Lower lobe of right lung (tissue), 2 donors: ENCODE data around the gene WDR7. TPM values are rescaled to one million over a fixed set of nuclear protein-coding genes. Genes with fewer than 3 reads are reported as not detected.
A peak's percentile ranks its signal among the peaks of the same experiment; 100 is the strongest.

ENCODE experiments used
- ATAC-seq, 2 donors: fragments of 200-7000 bp; cut with Tn5 transposase; one replicate each; pipeline ENCODE4 v1.9.1; 2020 to 2022; ENCODE audit warnings: mild to moderate bottlenecking in 2 of 2, moderate library complexity in 2 of 2
- DNase-seq: peaks from one replicate; pipeline ENCODE4 v3.0.0-alpha.2; 2020
- H3K27ac ChIP-seq: fragments of 200-600 bp; one replicate; pipeline ENCODE4 v1.8.0; 2022
- H3K27me3 ChIP-seq: fragments of 200-600 bp; one replicate; pipeline ENCODE4 v1.8.0; 2022; ENCODE audit warnings: low read depth
- H3K36me3 ChIP-seq: fragments of 200-600 bp; one replicate; pipeline ENCODE4 v1.8.0; 2022; ENCODE audit warnings: mild to moderate bottlenecking
- H3K4me1 ChIP-seq: fragments of 200-600 bp; one replicate; pipeline ENCODE4 v1.8.0; 2022
- H3K4me3 ChIP-seq: fragments of 200-600 bp; one replicate; pipeline ENCODE4 v1.8.0; 2022; ENCODE audit warnings: mild to moderate bottlenecking
- H3K9me3 ChIP-seq: fragments of 200-600 bp; one replicate; pipeline ENCODE4 v1.8.0; 2022
- CTCF ChIP-seq: fragments of 200-600 bp; IDR thresholded peaks from one replicate; pipeline ENCODE4 v1.8.0; 2022; ENCODE audit warnings: antibody characterized with exemption, mild to moderate bottlenecking
- intact Hi-C: fragments of 100-400 bp; cut with DNase I; formaldehyde crosslinking; loops from one replicate; pipeline ENCODE4 v1.11.0; 2022
- total RNA-seq: library from RNA; stranded (reverse); fragmentation: NEBNext Ultra II Directional; extraction: Animal tissue kit (Norgen Biotek cat#: 25700); gene quantifications from one replicate; pipeline ENCODE4 v1.2.1, GENCODE V29; 2021
- donor health status: DM: no; HTN: yes; CAD: no; lungs with severe emphysema.

WDR7 gene
- total RNA-seq, 1 donor from 2014 or later, result 29.1 TPM

- intact Hi-C loops, result no loop called here
- no peak overlapping the region for H3K4me3 ChIP-seq
- H3K36me3 ChIP-seq, result no peaks in the 10 kb centered on the region
- H3K27me3 ChIP-seq, result no peaks in the 10 kb centered on the region
- no peak for DNase-seq
- TF ChIP-seq CTCF, result no peak
- H3K27ac ChIP-seq, result no peak overlapping the region
- no peak for ATAC-seq
- no peaks in the 10 kb centered on the region for H3K4me1 ChIP-seq
- no peaks in the 10 kb centered on the region for H3K9me3 ChIP-seq
These were observed 392.1 kb downstream of the WDR7 start for GRCh38 chr18:57043241-57043640.

GRCh38 chr18:57048351-57048750, 397.2 kb downstream of the WDR7 start:
- intact Hi-C loops, result no loop called here
- no peak for TF ChIP-seq CTCF
- no peaks in the 10 kb centered on the region for H3K36me3 ChIP-seq
- no peak for DNase-seq
- no peaks in the 10 kb centered on the region for H3K27me3 ChIP-seq
- no peak overlapping the region for H3K27ac ChIP-seq
- H3K9me3 ChIP-seq, result no peaks in the 10 kb centered on the region
- no peaks in the 10 kb centered on the region for H3K4me1 ChIP-seq
- H3K4me3 ChIP-seq, result no peak overlapping the region
- no peak for ATAC-seq

GRCh38 chr18:57048859-57049258, 397.7 kb downstream of the WDR7 start:
- no peak overlapping the region for H3K27ac ChIP-seq
- no peak for TF ChIP-seq CTCF
- no peaks in the 10 kb centered on the region for H3K36me3 ChIP-seq
- intact Hi-C loops, result no loop called here
- DNase-seq, result no peak
- no peak overlapping the region for H3K4me3 ChIP-seq
- no peak for ATAC-seq
- H3K27me3 ChIP-seq, result no peaks in the 10 kb centered on the region
- no peaks in the 10 kb centered on the region for H3K4me1 ChIP-seq
- H3K9me3 ChIP-seq, result no peaks in the 10 kb centered on the region

- no peaks in the 10 kb centered on the region for H3K27me3 ChIP-seq
- no peaks in the 10 kb centered on the region for H3K36me3 ChIP-seq
- H3K9me3 ChIP-seq, result no peaks in the 10 kb centered on the region
- no peak for ATAC-seq
- no peaks in the 10 kb centered on the region for H3K4me1 ChIP-seq
- H3K4me3 ChIP-seq, result no peak overlapping the region
- intact Hi-C loops, result no loop called here
- TF ChIP-seq CTCF, result no peak
- DNase-seq, result no peak
- no peak overlapping the region for H3K27ac ChIP-seq
These were observed 399.3 kb downstream of the WDR7 start for GRCh38 chr18:57050310-57050949.

- no peaks in the 10 kb centered on the region for H3K4me1 ChIP-seq
- H3K36me3 ChIP-seq, result no peaks in the 10 kb centered on the region
- TF ChIP-seq CTCF, result no peak
- no peaks in the 10 kb centered on the region for H3K9me3 ChIP-seq
- DNase-seq (no peak), ATAC-seq (peak in 1 of 2 donors; percentile 24)
- no peak overlapping the region for H3K4me3 ChIP-seq
- no peak overlapping the region for H3K27ac ChIP-seq
- intact Hi-C loops, result no loop called here
- H3K27me3 ChIP-seq, result no peaks in the 10 kb centered on the region
These were observed 400.0 kb downstream of the WDR7 start for GRCh38 chr18:57051021-57051656.
